HG02798 (cell line): ENCODE measurements around the gene ADAMTSL2.

Experiments
- ATAC-seq: cut with Tn5 transposase; IDR thresholded peaks from one replicate; pipeline ENCODE4 v1.9.1; 2021; ENCODE audit warnings: mild to moderate bottlenecking; ENCODE audit not compliant: unreplicated experiment, poor library complexity

ADAMTSL2 gene

DNA sequence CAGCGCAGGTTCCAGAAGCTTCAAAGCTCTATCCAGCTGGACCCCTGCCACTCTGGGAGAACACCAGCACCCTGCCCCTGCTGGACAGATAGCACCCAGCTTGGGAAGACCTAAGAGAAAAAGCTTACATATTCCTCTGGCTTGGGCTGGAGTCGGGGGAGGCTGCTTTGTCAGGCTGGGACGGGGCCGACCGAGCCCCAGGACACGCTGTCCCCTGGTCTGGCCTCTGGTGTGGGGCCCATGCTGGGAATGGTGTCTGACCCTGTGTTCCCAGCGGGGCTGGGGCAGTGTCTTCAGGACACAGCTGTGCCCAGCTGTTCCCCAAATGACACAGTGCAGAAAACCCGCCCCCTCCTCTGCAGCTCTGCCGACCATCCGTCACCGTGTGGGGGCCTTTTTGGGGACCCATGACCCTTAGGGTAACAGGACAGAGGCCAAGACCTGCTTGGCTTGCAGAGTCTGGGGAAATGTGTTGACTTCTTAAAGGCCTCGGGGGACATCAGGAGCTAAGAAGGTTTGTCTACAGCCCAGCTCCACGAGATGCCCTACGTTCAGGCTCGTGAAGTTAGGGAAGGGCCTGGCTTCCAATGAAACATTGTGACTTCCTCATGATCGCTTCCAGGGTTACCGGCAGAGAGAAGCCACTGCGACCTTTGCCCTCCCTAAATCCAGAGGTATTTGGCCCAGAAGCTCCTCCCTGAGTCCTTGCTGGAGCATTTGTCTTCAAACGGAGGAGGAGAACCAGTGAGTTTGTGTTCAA is 35.2 kb upstream of the ADAMTSL2 start:
- ATAC-seq = no peak

DNA sequence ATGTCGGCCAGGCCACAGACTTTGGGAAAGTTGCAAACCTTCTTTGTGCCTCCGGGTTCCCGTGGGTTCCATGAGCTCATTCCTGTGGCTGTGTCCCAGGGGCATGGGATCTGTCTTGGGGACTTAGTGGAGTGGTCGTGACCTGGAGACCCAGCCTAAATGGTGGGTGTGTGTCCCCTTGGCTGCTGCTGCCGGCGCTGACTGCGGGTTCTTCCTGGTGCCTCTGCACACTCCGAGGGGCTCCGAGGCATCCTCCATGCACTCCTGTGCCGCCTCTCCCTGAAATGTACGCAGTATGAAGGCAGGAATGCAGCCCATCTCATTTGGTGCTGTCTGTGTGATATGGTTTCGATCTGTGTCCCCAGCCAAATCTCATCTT is 34.6 kb upstream of the ADAMTSL2 start:
- no peak for ATAC-seq

DNA sequence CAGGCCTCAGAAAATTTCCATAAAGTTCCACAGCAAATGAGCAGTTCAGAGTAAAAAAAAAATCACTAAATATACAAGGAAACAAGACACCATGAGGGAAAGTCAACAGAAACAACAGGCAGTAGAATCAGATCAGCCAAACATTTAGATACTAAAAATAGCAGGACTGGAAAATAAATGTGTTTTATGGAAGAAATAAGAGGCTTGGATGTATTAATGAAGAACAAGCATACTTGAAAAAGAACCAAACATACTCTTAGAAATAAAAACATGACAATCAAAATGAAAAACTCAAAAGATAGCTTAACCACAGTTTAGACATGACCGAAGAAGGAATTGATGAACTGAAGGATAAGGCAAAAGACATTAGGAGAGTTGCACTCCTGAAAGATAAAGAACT is 32.4 kb upstream of the ADAMTSL2 start:
- ATAC-seq = no peak

DNA sequence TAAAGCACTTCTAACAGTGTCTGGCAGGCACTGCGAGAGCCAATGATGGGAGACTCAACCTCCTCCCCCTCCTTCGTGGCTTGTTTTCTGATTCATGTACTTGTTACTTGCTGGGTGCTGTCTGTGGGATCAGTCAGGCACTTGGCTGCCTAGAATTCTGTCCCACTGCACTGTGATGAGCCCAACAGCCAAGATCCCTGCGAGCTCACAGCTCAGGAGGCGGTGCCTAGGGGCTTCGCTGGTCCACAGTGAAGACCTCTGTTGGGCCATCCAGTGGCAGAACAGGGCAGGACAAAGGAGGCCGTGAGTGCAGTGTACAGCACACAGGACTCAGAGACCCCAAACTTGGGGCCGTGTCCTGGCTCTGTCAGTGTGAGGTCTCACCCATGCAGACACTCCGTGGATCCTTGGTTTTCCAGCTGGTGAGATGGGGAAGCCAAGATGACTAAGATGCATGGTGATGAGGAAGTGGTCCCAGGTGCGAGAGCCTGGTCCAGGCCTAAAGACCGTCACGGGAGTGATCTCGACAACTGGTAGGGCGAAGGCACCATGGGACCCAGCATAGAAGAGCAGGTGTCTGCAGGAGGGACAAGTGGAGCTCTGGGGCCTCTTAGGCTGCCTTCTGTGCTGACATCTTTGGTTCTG is 29.2 kb upstream of the ADAMTSL2 start:
- no peak for ATAC-seq

DNA sequence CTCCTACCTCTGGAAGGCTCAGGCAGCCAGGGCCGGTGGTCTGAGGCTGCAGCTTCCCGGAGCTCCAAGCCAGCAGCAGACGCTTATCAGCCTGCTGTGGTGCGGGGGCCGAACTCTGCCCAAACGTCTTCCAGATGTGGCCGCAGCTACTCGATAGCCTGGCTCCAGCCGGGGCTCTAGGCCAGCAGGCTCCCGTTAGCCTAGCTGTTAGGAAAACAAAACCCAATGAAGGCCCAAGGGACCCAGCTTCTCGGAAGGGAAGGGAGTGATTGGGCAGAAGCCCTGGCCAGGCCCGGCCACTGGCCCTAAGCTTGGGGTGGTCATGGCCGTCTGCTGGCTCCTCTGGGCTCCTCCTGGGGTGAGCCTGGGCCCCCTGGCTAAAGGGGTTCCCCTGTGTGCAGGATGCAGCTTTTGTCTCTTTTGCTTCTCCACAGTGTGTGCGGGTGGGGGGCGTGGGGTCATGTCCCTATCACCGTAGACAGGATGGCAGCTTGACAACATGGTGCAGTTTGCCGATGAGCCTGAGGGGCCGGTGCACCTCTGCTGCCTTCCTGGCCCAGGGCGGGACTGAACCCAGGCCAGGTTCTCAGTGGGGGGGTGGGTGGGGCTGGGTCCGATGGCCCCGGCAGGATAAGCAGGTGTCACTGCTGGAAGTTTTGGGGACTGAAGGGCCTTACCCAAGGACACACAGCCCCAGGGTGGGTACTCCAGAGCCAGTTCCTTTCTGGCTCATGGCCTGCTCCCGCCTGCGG is 28.4 kb upstream of the ADAMTSL2 start:
- no peak for ATAC-seq

DNA sequence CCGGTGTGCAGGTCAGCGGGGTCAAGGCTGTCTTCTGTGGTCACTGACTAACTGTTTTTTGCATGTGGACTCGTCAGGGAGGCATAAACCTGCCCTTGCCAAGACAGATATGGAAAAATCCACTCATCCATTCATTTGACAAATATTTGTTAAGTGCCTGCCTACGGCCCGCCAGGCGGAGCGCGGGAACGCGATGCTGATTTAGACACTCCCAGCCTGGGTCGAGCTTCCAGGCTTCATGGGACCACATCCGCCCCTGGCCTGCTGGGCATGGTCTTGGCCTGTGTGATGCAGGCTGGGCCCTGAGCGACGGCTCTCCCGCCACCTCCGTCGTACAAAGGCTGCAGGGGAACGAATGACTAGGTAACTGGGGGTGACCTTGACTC is 27.9 kb upstream of the ADAMTSL2 start:
- no peak for ATAC-seq

DNA sequence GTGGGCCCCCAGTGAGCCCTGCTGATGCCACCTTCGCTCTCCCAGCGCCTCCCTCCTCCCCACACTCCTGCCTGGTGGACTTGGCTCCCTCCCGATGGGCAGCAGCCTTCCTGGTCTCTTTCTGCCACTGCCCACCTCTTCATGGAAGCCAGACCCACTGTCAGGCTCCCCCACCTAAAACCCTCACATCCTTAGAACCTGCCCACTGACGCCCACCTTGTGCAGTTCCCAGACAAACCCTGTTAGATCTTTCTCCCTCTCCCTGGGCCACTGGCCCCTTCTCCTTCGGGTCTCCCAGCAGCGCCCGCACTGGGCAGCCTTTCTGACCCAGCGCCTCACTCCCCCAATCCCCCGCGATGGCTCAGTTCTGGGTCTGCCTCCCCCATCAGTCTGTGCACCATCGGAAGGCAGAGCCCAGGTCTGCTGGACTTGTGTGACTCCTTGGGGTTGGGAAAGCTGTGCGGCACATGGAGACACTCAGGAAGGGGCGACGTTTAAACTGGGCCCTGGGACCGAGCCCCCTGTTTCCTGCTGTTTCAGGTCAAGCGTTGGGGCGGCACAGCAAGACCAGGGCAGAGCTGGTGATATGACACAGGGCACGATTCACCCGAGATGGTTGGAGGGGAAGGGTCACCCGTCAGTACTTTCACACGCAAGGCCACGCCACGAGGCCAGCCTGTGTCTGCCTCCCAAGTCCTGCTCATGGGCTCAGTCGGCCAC is 27.1 kb upstream of the ADAMTSL2 start:
- ATAC-seq = no peak

DNA sequence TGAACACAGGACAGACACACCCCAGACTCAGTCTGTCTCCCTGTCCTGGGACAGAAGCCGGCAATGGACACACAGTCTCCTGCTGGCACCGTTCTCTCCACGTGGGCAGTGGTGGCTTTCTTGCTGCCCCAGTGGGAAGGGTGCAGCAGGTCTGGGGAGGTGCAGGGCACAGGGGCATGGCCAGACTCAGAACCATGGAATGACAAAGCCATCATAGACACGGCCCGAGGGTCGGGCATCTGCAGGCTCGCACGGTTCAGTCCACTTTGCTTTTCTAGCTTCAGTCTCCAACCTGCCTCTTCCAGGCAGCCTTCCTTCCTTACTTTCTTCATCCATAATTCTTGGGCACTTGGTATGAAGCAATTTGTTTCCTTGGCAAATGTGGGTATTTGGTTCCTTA is 26.5 kb upstream of the ADAMTSL2 start:
- no peak for ATAC-seq

DNA sequence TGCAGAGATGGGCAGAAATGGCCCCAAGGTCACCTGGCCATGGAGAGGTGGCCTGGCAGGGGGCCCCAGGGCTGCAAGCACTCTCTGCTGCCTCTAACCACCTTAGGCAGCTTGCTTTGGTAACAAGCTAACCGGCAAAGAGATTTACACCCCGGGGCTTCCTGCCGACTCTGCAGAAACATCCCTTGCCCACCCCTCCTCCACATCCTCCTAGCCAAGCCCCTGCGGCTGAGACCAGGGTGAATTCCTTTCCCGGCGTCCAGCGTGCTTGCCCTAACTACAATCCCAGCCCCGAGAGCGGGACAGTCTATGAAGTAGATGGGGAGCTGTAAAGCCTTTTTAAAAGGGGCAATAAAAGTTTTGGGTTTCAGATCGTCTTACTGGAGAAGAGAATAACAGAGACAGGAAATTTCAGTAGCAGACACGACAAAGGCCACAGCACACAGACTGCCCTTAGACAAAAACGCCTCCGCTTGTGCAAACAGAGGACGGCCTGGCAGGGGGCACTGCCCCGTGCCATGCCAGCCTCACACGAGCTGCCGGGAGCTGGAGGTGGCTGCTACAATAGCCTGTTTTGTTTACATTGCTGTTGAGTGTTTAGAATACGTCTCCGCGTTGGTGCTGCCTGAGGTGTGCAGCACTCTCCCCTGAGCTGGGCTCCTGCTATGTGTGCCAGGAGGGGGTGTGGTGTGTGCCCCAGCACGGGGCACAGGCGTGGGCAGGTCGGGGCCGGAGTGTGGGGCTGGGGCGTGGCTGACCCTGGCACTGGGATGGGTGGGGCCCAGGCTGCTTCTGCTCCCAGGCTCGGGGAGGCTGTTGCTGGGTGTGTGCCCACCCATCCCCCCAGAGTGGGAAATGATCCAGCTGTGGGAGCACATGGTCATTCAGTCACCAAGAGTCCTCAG is 25.1 kb upstream of the ADAMTSL2 start:
- ATAC-seq = no peak

DNA sequence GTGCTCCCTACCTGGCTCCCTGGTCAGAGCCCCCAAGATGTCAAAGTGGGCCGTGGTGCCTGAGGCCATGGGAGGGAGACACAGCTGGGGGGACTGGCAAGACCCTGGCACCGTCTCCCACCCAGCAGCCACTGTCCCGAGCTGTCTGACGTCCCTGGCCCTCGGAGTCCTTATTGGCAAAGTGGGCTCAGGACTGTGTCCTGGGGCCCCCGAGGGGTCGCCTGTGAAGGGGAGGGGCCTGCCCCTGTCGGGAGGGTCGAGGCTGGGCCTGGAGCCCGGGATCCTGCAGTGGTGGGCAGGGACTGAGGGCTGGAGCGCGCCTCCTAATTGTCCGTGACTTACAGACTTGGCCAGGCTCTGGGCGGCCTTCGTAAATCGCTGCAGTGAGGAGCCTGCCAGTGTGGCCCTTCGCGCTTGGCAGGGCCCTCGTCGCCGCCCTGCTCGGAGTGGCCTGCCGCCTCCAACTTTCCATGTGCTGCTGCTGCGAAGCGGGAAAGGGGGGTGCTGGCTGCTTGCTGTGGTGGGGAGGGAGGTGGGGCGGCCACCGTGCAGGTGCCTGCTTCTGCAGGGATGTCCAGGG is 23.5 kb upstream of the ADAMTSL2 start:
- no peak for ATAC-seq

DNA sequence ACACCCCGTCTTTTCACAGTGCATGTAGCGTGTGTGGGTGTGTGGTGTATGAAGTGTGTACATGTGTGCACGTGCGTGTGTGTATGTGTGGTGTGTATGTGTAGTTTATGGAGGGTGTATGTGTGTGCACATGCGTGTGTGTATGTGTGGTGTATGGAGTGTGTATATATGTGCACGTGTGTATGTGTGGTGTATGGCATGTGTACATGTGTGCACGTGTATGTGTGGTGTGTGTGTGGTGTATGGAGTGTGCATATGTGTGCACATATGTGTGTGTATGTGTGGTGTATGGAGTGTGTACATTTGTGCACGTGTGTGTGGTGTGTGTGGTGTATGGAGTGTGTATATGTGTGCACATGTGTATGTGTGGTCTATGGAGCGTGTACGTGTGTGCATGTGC is 22.9 kb upstream of the ADAMTSL2 start:
- no peak for ATAC-seq

DNA sequence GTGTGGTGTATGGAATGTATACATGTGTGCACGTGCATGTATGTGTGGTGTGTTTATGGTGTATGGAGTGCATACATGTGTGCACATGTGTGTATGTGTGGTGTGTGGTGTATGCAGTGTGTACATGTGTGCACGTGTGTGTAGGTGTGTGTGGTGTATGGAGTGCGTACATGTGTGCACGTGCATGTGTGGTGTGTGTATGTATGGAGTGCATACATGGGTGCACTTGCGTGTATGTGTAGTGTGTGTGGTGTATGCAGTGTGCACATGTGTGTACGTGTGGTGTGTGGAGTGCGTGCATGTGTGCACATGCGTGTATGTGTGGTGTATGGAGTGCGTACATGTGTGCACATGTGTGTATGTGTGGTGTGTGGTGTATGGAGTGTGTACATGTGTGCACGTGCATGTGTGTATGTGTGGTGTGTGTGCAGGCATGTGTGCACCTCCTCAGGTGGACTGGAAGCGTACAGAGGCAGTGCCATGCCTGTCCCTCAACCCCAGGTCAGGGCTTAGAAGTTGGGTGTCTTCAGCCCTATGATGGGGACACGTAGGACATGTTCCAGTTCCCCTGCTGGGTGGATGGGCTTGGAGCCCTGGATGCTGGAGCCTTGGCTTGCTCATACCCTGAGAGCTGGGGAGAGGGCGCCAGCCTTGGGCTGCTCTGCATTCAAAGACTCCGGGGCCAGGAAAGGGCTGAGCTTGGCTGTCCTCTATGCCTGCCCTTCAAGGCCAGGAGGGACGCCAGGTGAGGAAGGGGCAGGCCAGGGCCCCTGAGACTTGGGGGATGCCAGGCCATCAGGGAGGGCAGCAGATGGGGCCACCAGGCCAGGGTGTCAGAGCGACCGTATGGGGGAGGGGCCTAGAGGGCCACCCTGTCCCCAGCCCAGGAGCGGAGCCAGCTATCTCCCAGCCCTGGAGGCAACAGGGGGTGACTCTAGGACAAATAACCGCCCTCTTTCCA is 22.0 kb upstream of the ADAMTSL2 start:
- ATAC-seq = no peak

DNA sequence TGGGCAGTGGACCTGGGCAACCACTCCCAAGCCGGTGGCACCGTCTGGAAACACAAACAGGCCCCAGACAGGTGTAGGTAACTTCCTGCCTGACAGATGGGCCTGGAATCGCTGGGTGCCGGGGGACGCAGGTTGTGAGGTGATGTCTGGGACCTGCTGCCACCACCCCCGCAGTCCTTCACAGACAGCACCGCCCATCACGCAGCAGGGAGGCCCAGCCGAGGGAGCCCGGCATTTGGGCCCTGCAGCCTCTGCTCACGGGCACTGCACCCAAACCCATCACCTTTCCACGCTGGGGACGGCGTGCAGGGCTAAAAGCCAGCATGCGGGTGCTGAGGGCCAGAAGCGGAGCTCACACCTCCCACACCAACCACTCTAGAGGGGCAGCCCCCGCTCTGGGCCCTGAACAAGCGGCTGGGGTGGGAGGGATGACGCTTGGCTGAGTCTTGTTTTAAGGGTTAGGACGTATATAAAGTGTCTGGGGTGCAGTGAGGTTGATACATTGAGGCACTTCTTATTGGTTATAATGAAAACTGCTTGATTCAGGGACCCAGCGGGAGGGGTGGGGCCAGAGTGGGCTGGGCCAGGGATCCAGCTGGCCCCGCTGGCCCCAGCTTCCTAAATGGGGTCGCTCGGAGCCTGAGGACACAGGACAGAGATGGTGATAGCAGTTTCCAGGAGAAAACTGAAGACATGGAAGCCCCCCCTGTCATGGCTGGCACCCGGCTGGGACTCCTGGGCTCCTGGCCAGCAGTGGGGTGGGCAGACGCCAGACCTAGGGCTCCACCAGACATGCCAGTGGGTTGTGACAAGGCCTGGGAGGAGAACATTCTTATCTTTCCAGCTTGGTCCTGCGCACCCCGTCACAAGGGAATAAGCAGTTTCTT is 21.0 kb upstream of the ADAMTSL2 start:
- no peak for ATAC-seq

DNA sequence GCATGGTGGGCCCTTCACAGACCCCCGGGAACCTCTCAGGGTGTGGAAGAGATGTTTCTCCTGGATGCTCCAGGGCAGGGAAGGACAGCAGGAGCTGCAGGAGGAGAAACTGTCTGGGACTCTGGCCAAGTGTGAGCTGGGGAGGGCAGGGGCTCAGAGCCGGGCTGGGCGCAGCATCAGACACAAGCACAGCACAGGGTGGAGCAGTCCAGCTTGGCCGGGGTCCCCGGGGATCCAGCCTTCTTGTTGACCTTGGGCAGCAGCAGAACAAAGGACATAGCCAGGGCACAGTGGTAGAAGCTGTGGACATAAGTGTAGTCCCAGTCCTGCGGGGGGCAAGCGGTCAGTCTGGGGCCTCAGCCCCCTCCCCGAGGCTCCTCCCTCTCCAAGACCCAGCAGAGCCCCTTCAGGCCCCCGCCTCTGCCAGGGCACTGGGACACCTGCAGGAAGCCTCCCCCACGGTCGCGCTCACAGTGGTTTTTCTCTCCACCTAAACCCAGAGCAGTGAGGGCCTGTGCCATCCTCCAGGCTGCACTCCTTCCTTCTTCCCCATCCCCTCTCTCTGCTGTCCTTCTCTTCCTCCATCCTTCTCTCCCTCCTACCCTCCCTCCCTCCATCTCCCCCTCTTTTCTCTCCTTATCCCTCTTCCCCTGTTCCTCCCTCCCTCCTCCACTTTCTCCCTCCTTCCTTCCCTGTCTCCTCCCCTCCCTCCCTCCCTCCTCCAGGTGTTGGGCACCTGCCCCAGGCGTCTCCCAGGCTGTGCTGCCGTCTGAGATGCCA is 19.9 kb upstream of the ADAMTSL2 start:
- no peak for ATAC-seq

DNA sequence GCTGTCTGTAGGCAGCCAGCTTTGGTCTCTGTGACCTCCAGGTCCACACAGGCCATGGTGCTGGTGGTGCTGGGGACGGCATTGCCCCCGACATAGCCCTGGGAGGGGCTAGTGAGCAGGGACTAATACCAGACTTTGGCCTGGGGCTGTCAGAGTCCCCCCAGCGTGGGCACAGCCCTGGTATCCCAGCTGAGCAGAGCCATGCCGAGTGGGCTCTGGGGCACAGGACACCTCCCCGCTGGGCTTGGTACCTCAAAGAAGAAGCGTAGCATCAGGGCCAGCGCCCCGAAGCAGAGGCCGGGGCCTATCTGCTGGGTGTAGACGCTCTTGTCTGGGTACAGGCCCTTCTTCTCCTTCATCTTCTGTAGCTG is 19.3 kb upstream of the ADAMTSL2 start:
- no peak for ATAC-seq

DNA sequence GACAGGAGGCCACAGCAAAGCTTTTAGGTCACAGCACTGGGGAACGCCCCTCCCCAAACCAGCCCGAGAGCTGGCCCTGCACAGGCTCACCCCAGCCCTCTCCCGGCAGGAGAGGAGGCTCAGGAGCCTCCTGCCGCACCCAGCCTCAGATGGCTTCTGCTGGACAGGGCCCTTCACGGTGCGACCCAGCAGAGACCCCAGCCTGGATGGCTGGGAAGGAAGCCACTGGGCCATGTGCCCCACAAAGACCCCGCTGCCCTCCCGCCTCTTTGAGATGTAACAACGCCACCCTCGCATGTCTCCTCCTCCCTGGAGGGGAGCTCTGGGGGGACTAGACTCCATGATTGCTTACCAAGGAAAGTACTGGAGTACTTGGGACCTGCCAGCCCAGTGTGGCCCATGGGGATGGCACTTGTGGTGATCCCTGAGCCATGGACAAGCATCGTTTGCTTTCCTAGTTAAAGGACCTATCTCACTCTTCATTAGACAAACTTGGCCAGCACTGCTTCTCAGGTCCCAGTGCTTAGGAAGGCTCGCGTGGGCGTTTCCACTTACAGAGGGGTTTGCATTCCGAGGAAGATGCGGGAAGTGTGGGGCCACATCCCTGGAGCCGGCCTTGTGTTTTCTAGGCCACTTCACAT is 18.8 kb upstream of the ADAMTSL2 start:
- no peak for ATAC-seq
